WTC11 (cell line): ENCODE results near the gene EOMES. TPM values are rescaled to one million over a fixed set of nuclear protein-coding genes. Genes with fewer than 3 reads are reported as not detected.

Experiments
- ATAC-seq: fragments of 200-7000 bp; cut with Tn5 transposase; 2 replicates; pipeline ENCODE4 v1.10.0; 2021; ENCODE audit warnings: mild to moderate bottlenecking, moderate library complexity
- Bru-seq: library from RNA; stranded (reverse); fragments of 400-500 nt; gene quantifications from one replicate; lab custom pipeline; 2021; lab: Mats Ljungman, UMichigan
- CTCF ChIA-PET: fragments of 300-600 bp; sonication (Branson Sonifier 250); formaldehyde crosslinking; loops from one replicate; lab custom pipeline; 2021; ENCODE audit warnings: antibody characterized with exemption; lab: Charles Lee
- POLR2A ChIA-PET: fragments of 350-600 bp; sonication (Branson Sonifier 250); formaldehyde crosslinking; loops from one replicate; lab custom pipeline; 2021; ENCODE audit warnings: antibody characterized with exemption; lab: Charles Lee
- DNase-seq: peaks from one replicate; pipeline ENCODE4 v3.0.0; 2021; ENCODE audit warnings: low spot score
- H3K27ac Mint-ChIP-seq: 2 replicates; pipeline ENCODE4 v1.8.0; 2021; ENCODE audit warnings: mixed read lengths
- H3K27me3 Mint-ChIP-seq: 2 replicates; pipeline ENCODE4 v1.8.0; 2021; ENCODE audit warnings: low read depth, mild to moderate bottlenecking, moderate library complexity, mixed read lengths
- H3K36me3 Mint-ChIP-seq: 2 replicates; pipeline ENCODE4 v1.8.0; 2021; ENCODE audit warnings: mixed read lengths
- H3K4me1 Mint-ChIP-seq: 2 replicates; pipeline ENCODE4 v1.8.0; 2022; ENCODE audit warnings: mixed read lengths
- H3K4me3 Mint-ChIP-seq: 2 replicates; pipeline ENCODE4 v1.8.0; 2021; ENCODE audit warnings: mild to moderate bottlenecking, moderate library complexity, mixed read lengths
- H3K9me3 Mint-ChIP-seq: 2 replicates; pipeline ENCODE4 v1.8.0; 2021; ENCODE audit warnings: mixed read lengths
- CBFB ChIP-seq: sonication (generic); formaldehyde crosslinking; IDR thresholded peaks from 2 replicates; pipeline ENCODE4 v1.8.1; 2022; ENCODE audit warnings: mild to moderate bottlenecking, low read depth, missing genetic modification reagents
- EMX1 ChIP-seq: fragments of 250-450 bp; sonication (Bioruptor Pico); IDR thresholded peaks from 2 replicates; pipeline ENCODE4 v1.8.0; 2021; ENCODE audit warnings: mild to moderate bottlenecking
- HMGA2 ChIP-seq: fragments of 250-450 bp; sonication (Bioruptor Pico); IDR thresholded peaks from 2 replicates; pipeline ENCODE4 v1.4.0; 2021; ENCODE audit warnings: mild to moderate bottlenecking, moderate library complexity
- SMAD4 ChIP-seq: sonication (generic); formaldehyde crosslinking; IDR thresholded peaks from 2 replicates; pipeline ENCODE4 v1.8.0; 2022; ENCODE audit warnings: mild to moderate bottlenecking, missing genetic modification reagents
- ZNF121 ChIP-seq: sonication (generic); formaldehyde crosslinking; IDR thresholded peaks from 2 replicates; pipeline ENCODE4 v1.8.0; 2023; ENCODE audit warnings: missing genetic modification reagents
- ZNF138 ChIP-seq: sonication (generic); formaldehyde crosslinking; conservative IDR thresholded peaks from 2 replicates; pipeline ENCODE4 v1.8.1; 2022; ENCODE audit warnings: mild to moderate bottlenecking, moderate library complexity, missing genetic modification reagents
- long read RNA-seq, 3 experiments: library from RNA in 1 of 3; library from capped mRNA in 1 of 3; library from polyadenylated mRNA in 1 of 3; unstranded in 2 of 3; stranded (forward) in 1 of 3; transcript quantifications; one replicate each; pipeline ENCODE4 v2.0.0, GENCODE V29; 2021
- total RNA-seq: library from RNA; stranded (reverse); gene quantifications from 3 replicates; pipeline ENCODE4 v1.2.3, GENCODE V29; 2021
- TF ChIP-seq, protein P1 (sequence below): fragments of 250-450 bp; sonication (Bioruptor Pico); IDR thresholded peaks from 2 replicates; pipeline ENCODE4 v1.9.0; 2021; ENCODE audit warnings: mild to moderate bottlenecking
- TF ChIP-seq, protein P2 (sequence below): sonication (generic); formaldehyde crosslinking; IDR thresholded peaks from 2 replicates; pipeline ENCODE4 v1.8.0; 2023; ENCODE audit warnings: missing genetic modification reagents, mild to moderate bottlenecking, borderline replicate concordance
- TF ChIP-seq, protein P3 (sequence below): fragments of 250-450 bp; sonication (Bioruptor Pico); conservative IDR thresholded peaks from 2 replicates; pipeline ENCODE4 v1.9.0; 2021; ENCODE audit warnings: mild to moderate bottlenecking
- TF ChIP-seq, protein P4 (sequence below): sonication (generic); formaldehyde crosslinking; IDR thresholded peaks from 2 replicates; pipeline ENCODE4 v1.8.1; 2023; ENCODE audit warnings: mild to moderate bottlenecking, missing genetic modification reagents
- TF ChIP-seq, protein P5 (sequence below): sonication (generic); formaldehyde crosslinking; IDR thresholded peaks from 2 replicates; pipeline ENCODE4 v1.8.1; 2022; ENCODE audit warnings: mild to moderate bottlenecking, moderate library complexity, missing genetic modification reagents
- TF ChIP-seq, protein P6 (sequence below): sonication (generic); formaldehyde crosslinking; IDR thresholded peaks from 2 replicates; pipeline ENCODE4 v1.8.1; 2023; ENCODE audit warnings: mild to moderate bottlenecking, moderate library complexity, missing genetic modification reagents
- TF ChIP-seq, protein P7 (sequence below): fragments of 200-600 bp; IDR thresholded peaks from 2 replicates; pipeline ENCODE4 v1.8.0; 2022; ENCODE audit warnings: antibody characterized with exemption
- TF ChIP-seq, protein P8 (sequence below): sonication (generic); formaldehyde crosslinking; IDR thresholded peaks from 2 replicates; pipeline ENCODE4 v1.8.1; 2022; ENCODE audit warnings: missing genetic modification reagents, borderline replicate concordance
- TF ChIP-seq, protein P9 (sequence below): sonication (generic); formaldehyde crosslinking; IDR thresholded peaks from 2 replicates; pipeline ENCODE4 v1.8.1; 2022; ENCODE audit warnings: mild to moderate bottlenecking, missing genetic modification reagents, moderate library complexity, borderline replicate concordance

The EOMES gene
- total RNA-seq (0.76 to 1.4 TPM (median 1.1 TPM) in 3 replicates), Bru-seq, nascent RNA (percentile 39 among the genes with signal in this experiment)
- long read RNA-seq, experiment 1, partial matches to known transcripts = 0 of 3 reads
- long read RNA-seq, experiment 1, other reads (novel, unspliced or antisense) = 0 of 3 reads
- long read RNA-seq, experiment 2, partial matches to known transcripts = 0 of 2 reads
- long read RNA-seq, experiment 2, other reads (novel, unspliced or antisense) = 1 of 2 reads
- long read RNA-seq, experiment 3 = 0 reads

DNA sequence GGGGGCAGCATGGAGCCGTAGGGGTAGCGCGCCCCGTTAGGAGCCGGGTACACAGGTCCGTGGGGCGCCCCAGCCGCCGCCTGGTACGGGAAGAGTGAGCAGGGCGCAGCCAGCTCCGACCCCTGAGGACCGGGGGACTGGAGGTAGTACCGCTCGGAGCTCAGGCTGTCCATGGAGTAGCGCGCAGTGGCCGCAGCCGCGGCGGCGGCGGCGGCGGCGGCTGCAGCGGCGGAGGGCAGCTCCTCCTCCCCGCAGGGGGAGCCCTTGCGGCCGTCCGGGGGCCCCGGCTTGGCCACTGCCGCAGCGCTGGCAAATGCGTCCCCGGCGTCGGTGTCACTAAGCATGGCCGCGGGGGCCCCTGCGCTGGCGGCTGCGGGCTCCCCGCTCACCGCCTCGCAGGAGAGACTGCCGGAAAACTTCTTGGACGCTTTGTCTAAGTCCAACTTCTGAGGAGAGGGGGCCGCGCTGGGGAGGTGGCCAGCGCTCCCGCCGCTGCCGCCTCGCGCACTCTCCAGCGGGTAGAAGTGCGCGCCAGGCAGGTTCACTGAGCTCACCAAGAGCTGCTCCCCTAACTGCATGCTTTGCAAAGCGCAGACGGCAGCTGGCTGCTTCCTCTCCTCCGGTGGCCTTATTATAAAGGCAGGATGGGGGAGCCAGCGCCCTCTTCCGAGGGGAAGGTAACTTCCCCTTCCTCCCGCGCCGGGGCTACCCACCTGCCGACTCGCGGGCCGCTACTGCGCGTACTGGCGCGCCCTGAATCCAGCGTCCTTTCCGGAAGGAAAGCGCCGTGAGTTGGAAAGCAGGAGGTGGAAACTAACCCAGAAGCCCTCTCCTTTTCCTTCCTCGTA, at the start of gene EOMES:
Gene EOMES (minus strand): TSS at position 607 of the 848 bp plus-strand sequence. CDS start 29 bp downstream, at position 578.
- H3K4me1 Mint-ChIP-seq = peaks cover 78% of the 10 kb centered on the region
- no peaks in the 10 kb centered on the region for H3K9me3 Mint-ChIP-seq
- peaks cover 94% of the 10 kb centered on the region for H3K27me3 Mint-ChIP-seq
- peak within 1 kb of the TSS; percentile 85 for H3K4me3 Mint-ChIP-seq
- POLR2A ChIA-PET = interaction anchor here (0.5 to 1.9 kb wide), 3 partner anchors 9 to 237 kb away, joined by 3 to 9 read pairs (median 4); partner anchors contain the start of gene SLC4A7
- no peak within 1 kb of the TSS for H3K27ac Mint-ChIP-seq
- H3K36me3 Mint-ChIP-seq = no peaks in the 10 kb centered on the region
- CTCF ChIA-PET = interaction anchor here (0.5 to 5.3 kb wide), 25 partner anchors 9 to 627 kb away, joined by 3 to 120 read pairs (median 3); partner anchors contain the start of genes AZI2, CMC1 and ZCWPW2
- peak; percentile 81 for DNase-seq
- ATAC-seq = peak; percentile 69
- TF ChIP-seq ZNF121 (CRISPR knock-in tag) (no peak), EMX1 (CRISPR knock-in tag) (no peak), CBFB (CRISPR knock-in tag) (no peak), ZNF138 (CRISPR knock-in tag) (no peak), SMAD4 (CRISPR knock-in tag) (no peak), HMGA2 (CRISPR knock-in tag) (no peak)
- TF ChIP-seq, protein P1, sequence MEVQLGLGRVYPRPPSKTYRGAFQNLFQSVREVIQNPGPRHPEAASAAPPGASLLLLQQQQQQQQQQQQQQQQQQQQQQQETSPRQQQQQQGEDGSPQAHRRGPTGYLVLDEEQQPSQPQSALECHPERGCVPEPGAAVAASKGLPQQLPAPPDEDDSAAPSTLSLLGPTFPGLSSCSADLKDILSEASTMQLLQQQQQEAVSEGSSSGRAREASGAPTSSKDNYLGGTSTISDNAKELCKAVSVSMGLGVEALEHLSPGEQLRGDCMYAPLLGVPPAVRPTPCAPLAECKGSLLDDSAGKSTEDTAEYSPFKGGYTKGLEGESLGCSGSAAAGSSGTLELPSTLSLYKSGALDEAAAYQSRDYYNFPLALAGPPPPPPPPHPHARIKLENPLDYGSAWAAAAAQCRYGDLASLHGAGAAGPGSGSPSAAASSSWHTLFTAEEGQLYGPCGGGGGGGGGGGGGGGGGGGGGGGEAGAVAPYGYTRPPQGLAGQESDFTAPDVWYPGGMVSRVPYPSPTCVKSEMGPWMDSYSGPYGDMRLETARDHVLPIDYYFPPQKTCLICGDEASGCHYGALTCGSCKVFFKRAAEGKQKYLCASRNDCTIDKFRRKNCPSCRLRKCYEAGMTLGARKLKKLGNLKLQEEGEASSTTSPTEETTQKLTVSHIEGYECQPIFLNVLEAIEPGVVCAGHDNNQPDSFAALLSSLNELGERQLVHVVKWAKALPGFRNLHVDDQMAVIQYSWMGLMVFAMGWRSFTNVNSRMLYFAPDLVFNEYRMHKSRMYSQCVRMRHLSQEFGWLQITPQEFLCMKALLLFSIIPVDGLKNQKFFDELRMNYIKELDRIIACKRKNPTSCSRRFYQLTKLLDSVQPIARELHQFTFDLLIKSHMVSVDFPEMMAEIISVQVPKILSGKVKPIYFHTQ (CRISPR knock-in tag) = no peak
- TF ChIP-seq, protein P2, sequence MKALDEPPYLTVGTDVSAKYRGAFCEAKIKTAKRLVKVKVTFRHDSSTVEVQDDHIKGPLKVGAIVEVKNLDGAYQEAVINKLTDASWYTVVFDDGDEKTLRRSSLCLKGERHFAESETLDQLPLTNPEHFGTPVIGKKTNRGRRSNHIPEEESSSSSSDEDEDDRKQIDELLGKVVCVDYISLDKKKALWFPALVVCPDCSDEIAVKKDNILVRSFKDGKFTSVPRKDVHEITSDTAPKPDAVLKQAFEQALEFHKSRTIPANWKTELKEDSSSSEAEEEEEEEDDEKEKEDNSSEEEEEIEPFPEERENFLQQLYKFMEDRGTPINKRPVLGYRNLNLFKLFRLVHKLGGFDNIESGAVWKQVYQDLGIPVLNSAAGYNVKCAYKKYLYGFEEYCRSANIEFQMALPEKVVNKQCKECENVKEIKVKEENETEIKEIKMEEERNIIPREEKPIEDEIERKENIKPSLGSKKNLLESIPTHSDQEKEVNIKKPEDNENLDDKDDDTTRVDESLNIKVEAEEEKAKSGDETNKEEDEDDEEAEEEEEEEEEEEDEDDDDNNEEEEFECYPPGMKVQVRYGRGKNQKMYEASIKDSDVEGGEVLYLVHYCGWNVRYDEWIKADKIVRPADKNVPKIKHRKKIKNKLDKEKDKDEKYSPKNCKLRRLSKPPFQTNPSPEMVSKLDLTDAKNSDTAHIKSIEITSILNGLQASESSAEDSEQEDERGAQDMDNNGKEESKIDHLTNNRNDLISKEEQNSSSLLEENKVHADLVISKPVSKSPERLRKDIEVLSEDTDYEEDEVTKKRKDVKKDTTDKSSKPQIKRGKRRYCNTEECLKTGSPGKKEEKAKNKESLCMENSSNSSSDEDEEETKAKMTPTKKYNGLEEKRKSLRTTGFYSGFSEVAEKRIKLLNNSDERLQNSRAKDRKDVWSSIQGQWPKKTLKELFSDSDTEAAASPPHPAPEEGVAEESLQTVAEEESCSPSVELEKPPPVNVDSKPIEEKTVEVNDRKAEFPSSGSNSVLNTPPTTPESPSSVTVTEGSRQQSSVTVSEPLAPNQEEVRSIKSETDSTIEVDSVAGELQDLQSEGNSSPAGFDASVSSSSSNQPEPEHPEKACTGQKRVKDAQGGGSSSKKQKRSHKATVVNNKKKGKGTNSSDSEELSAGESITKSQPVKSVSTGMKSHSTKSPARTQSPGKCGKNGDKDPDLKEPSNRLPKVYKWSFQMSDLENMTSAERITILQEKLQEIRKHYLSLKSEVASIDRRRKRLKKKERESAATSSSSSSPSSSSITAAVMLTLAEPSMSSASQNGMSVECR (CRISPR knock-in tag) = no peak
- TF ChIP-seq, protein P3, sequence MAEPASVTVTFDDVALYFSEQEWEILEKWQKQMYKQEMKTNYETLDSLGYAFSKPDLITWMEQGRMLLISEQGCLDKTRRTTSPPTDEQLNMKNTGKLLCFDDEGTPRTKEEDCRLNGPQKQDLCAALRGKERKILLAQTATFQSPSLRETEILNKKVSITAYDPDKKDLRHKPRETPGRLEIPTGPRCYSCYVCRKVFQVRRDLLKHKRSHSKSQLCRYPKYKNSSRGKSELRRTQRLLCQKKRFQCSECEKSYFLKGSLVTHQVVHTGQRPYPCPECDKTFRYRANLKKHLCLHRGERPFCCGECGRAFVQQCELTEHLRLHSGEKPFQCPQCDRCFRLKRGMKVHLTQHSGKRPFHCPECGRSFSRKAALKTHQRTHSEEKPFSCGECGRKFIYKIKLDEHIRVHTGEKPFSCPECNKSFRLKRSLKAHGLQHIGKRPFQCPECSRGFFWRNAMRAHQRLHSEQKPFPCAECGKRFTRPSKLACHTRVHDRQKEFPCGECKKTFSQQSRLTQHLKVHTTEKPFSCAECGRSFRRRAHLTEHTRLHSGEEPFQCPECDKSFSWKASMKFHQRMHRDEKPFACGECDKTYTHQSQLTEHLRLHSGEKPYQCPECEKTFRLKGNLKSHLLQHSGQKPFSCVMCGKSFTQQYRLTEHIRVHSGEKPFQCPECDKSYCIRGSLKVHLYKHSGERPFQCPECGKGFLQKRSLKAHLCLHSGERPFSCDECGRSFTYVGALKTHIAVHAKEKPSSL (CRISPR knock-in tag) = no peak
- TF ChIP-seq, protein P4, sequence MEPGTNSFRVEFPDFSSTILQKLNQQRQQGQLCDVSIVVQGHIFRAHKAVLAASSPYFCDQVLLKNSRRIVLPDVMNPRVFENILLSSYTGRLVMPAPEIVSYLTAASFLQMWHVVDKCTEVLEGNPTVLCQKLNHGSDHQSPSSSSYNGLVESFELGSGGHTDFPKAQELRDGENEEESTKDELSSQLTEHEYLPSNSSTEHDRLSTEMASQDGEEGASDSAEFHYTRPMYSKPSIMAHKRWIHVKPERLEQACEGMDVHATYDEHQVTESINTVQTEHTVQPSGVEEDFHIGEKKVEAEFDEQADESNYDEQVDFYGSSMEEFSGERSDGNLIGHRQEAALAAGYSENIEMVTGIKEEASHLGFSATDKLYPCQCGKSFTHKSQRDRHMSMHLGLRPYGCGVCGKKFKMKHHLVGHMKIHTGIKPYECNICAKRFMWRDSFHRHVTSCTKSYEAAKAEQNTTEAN (CRISPR knock-in tag) = no peak
- TF ChIP-seq, protein P5, sequence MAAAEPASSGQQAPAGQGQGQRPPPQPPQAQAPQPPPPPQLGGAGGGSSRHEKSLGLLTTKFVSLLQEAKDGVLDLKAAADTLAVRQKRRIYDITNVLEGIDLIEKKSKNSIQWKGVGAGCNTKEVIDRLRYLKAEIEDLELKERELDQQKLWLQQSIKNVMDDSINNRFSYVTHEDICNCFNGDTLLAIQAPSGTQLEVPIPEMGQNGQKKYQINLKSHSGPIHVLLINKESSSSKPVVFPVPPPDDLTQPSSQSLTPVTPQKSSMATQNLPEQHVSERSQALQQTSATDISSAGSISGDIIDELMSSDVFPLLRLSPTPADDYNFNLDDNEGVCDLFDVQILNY (CRISPR knock-in tag) = 0 out of 2 replicates have a peak, but pooled peaks have one; percentile 54
- TF ChIP-seq, protein P6, sequence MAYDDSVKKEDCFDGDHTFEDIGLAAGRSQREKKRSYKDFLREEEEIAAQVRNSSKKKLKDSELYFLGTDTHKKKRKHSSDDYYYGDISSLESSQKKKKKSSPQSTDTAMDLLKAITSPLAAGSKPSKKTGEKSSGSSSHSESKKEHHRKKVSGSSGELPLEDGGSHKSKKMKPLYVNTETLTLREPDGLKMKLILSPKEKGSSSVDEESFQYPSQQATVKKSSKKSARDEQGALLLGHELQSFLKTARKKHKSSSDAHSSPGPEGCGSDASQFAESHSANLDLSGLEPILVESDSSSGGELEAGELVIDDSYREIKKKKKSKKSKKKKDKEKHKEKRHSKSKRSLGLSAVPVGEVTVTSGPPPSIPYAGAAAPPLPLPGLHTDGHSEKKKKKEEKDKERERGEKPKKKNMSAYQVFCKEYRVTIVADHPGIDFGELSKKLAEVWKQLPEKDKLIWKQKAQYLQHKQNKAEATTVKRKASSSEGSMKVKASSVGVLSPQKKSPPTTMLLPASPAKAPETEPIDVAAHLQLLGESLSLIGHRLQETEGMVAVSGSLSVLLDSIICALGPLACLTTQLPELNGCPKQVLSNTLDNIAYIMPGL (CRISPR knock-in tag) = peak; percentile 84; the same call in 1 of the 2 replicates
- TF ChIP-seq, protein P7, sequence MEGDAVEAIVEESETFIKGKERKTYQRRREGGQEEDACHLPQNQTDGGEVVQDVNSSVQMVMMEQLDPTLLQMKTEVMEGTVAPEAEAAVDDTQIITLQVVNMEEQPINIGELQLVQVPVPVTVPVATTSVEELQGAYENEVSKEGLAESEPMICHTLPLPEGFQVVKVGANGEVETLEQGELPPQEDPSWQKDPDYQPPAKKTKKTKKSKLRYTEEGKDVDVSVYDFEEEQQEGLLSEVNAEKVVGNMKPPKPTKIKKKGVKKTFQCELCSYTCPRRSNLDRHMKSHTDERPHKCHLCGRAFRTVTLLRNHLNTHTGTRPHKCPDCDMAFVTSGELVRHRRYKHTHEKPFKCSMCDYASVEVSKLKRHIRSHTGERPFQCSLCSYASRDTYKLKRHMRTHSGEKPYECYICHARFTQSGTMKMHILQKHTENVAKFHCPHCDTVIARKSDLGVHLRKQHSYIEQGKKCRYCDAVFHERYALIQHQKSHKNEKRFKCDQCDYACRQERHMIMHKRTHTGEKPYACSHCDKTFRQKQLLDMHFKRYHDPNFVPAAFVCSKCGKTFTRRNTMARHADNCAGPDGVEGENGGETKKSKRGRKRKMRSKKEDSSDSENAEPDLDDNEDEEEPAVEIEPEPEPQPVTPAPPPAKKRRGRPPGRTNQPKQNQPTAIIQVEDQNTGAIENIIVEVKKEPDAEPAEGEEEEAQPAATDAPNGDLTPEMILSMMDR = peak; percentile 23
- TF ChIP-seq, protein P8, sequence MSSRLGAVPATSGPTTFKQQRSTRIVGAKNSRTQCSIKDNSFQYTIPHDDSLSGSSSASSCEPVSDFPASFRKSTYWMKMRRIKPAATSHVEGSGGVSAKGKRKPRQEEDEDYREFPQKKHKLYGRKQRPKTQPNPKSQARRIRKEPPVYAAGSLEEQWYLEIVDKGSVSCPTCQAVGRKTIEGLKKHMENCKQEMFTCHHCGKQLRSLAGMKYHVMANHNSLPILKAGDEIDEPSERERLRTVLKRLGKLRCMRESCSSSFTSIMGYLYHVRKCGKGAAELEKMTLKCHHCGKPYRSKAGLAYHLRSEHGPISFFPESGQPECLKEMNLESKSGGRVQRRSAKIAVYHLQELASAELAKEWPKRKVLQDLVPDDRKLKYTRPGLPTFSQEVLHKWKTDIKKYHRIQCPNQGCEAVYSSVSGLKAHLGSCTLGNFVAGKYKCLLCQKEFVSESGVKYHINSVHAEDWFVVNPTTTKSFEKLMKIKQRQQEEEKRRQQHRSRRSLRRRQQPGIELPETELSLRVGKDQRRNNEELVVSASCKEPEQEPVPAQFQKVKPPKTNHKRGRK (CRISPR knock-in tag) = no peak
- TF ChIP-seq, protein P9, sequence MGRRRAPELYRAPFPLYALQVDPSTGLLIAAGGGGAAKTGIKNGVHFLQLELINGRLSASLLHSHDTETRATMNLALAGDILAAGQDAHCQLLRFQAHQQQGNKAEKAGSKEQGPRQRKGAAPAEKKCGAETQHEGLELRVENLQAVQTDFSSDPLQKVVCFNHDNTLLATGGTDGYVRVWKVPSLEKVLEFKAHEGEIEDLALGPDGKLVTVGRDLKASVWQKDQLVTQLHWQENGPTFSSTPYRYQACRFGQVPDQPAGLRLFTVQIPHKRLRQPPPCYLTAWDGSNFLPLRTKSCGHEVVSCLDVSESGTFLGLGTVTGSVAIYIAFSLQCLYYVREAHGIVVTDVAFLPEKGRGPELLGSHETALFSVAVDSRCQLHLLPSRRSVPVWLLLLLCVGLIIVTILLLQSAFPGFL (CRISPR knock-in tag) = no peak
